K562 (cell line): Measurements from ENCODE around the gene SPATA24. TPM values are rescaled to one million over a fixed set of nuclear protein-coding genes. Genes with fewer than 3 reads are reported as not detected.
A peak's percentile ranks its signal among the peaks of the same experiment; 100 is the strongest.

Experiments
- BRF1 ChIP-seq: IDR thresholded peaks from 3 replicates; pipeline ENCODE4 v1.6.1; 2011; ENCODE audit warnings: borderline replicate concordance, mild to moderate bottlenecking; ENCODE audit not compliant: insufficient read length; ENCODE audit errors: extremely low read depth
- CBFB ChIP-seq: sonication (generic); formaldehyde crosslinking; IDR thresholded peaks from 2 replicates; pipeline ENCODE4 v1.4.0; 2020; ENCODE audit warnings: mild to moderate bottlenecking, missing genetic modification reagents
- CSDE1 ChIP-seq, 2 experiments: fragments of 450-650 bp; IDR thresholded peaks; 2 replicates each; pipeline ENCODE4 v1.6.1; 2016; ENCODE audit warnings: mild to moderate bottlenecking in 1 of 2
- EP400 ChIP-seq: fragments of 450-650 bp; IDR thresholded peaks from 2 replicates; pipeline ENCODE4 v1.6.1; 2017; ENCODE audit warnings: antibody characterized with exemption, mild to moderate bottlenecking, moderate library complexity
- FOXM1 ChIP-seq, 2 experiments: fragments of 450-650 bp in 1 of 2; sonication (generic) in 1 of 2; formaldehyde crosslinking in 1 of 2; IDR thresholded peaks; 2 replicates each; pipeline versions ENCODE4 v1.6.1 to v1.9.0; 2017 to 2022; ENCODE audit warnings: low read depth in 2 of 2, mild to moderate bottlenecking in 2 of 2, missing genetic modification reagents in 1 of 2, moderate library complexity in 1 of 2
- HLTF ChIP-seq: fragments of 450-650 bp; IDR thresholded peaks from 2 replicates; pipeline ENCODE4 v1.6.1; 2016
- KAT8 ChIP-seq: fragments of 450-650 bp; IDR thresholded peaks from 2 replicates; pipeline ENCODE4 v1.6.1; 2016; ENCODE audit warnings: low read depth, mild to moderate bottlenecking
- MIER1 ChIP-seq: fragments of 450-650 bp; IDR thresholded peaks from 2 replicates; pipeline ENCODE4 v1.6.1; 2016; ENCODE audit warnings: antibody characterized with exemption, mild to moderate bottlenecking, low read depth
- NEUROD1 ChIP-seq: fragments of 150-350 bp; IDR thresholded peaks from 2 replicates; pipeline ENCODE4 v1.6.1; 2014; ENCODE audit warnings: borderline replicate concordance, low read length, low read depth; ENCODE audit not compliant: partially characterized antibody
- PHB2 ChIP-seq: fragments of 450-650 bp; IDR thresholded peaks from 2 replicates; pipeline ENCODE4 v1.6.1; 2017; ENCODE audit warnings: low read depth
- PHF8 ChIP-seq: fragments of 200-600 bp; sonication (generic); IDR thresholded peaks from 2 replicates; pipeline ENCODE4 v1.6.1; 2012; ENCODE audit warnings: mixed run types, mild to moderate bottlenecking, inconsistent platforms, low read length, moderate library complexity, borderline replicate concordance
- PTBP1 ChIP-seq: fragments of 200-400 bp; formaldehyde crosslinking; IDR thresholded peaks from 2 replicates; pipeline ENCODE4 v1.6.1; 2017; ENCODE audit warnings: low read depth, low read length
- RBM15 ChIP-seq: fragments of 200-400 bp; formaldehyde crosslinking; IDR thresholded peaks from 2 replicates; pipeline ENCODE4 v1.6.1; 2018; ENCODE audit warnings: mild to moderate bottlenecking, low read length, moderate library complexity; ENCODE audit not compliant: insufficient read depth
- RHOXF2B ChIP-seq: fragments of 250-450 bp; sonication (Bioruptor Pico); conservative IDR thresholded peaks from 2 replicates; pipeline ENCODE4 v1.5.1; 2021
- SMAD4 ChIP-seq: fragments of 250-450 bp; sonication (Bioruptor Pico); conservative IDR thresholded peaks from 2 replicates; pipeline ENCODE4 v1.8.0; 2021; ENCODE audit warnings: inconsistent platforms, mild to moderate bottlenecking, moderate library complexity
- SREBF1 ChIP-seq: fragments of 150-350 bp; IDR thresholded peaks from 2 replicates; pipeline ENCODE4 v1.6.1; 2014; ENCODE audit warnings: antibody characterized with exemption, low read depth, low read length, borderline replicate concordance
- ZNF764 ChIP-seq: fragments of 250-450 bp; sonication (Bioruptor Pico); IDR thresholded peaks from 2 replicates; pipeline ENCODE4 v1.4.0; 2020; ENCODE audit warnings: low read depth, mild to moderate bottlenecking, moderate library complexity
- ZNF77 ChIP-seq: fragments of 250-450 bp; sonication (Bioruptor Pico); IDR thresholded peaks from 2 replicates; pipeline ENCODE4 v1.5.0; 2020
- polyA plus RNA-seq, 8 experiments: library from polyadenylated mRNA; depleted of rRNA in 4 of 8; stranded (reverse) in 5 of 8; unstranded in 3 of 8; fragments of >200 nt; fragmentation: Nextera tagmentation in 2 of 8; fragmentation: Illumina TruSeq in 1 of 8; extraction: Ambion mirVana in 2 of 8; extraction: Trizol in 1 of 8; gene quantifications; 2 replicates each; pipeline versions ENCODE4 v1.2.1 to v1.2.3, GENCODE V29; 2011 to 2014; ENCODE audit warnings: inconsistent platforms in 1 of 8, missing spikeins in 1 of 8
- total RNA-seq, 7 experiments: library from RNA; depleted of rRNA in 6 of 7; stranded (reverse); fragments of >200 nt in 6 of 7; fragmentation: Illumina TruSeq in 2 of 7; extraction: Trizol in 2 of 7; gene quantifications; 2 replicates each; pipeline versions ENCODE4 v1.2.1 to v1.2.3, GENCODE V29; 2011 to 2021; ENCODE audit warnings: low replicate concordance in 1 of 7
- TF ChIP-seq, protein P1 (sequence below): sonication (generic); formaldehyde crosslinking; IDR thresholded peaks from 2 replicates; pipeline ENCODE4 v1.8.0; 2022; ENCODE audit warnings: missing genetic modification reagents, mild to moderate bottlenecking, borderline replicate concordance
- TF ChIP-seq, protein P2 (sequence below): fragments of 250-450 bp; sonication (Bioruptor Pico); IDR thresholded peaks from 2 replicates; pipeline ENCODE4 v1.8.0; 2022; ENCODE audit warnings: moderate library complexity, mild to moderate bottlenecking, inconsistent platforms
- TF ChIP-seq, protein P3 (sequence below): fragments of 450-650 bp; formaldehyde crosslinking; IDR thresholded peaks from 2 replicates; pipeline ENCODE4 v1.4.0; 2022; ENCODE audit warnings: missing genetic modification characterization
- TF ChIP-seq, protein P4 (sequence below): sonication (generic); formaldehyde crosslinking; IDR thresholded peaks from 2 replicates; pipeline ENCODE4 v1.8.0; 2022; ENCODE audit warnings: mild to moderate bottlenecking, missing genetic modification reagents

SPATA24 gene
- total and polyA plus RNA-seq, 9 of the 15 experiments (the other 6 are each of a cell fraction or from before 2014, with no cell fraction given) = 4.1 to 12.6 (median 8.0) TPM

DNA sequence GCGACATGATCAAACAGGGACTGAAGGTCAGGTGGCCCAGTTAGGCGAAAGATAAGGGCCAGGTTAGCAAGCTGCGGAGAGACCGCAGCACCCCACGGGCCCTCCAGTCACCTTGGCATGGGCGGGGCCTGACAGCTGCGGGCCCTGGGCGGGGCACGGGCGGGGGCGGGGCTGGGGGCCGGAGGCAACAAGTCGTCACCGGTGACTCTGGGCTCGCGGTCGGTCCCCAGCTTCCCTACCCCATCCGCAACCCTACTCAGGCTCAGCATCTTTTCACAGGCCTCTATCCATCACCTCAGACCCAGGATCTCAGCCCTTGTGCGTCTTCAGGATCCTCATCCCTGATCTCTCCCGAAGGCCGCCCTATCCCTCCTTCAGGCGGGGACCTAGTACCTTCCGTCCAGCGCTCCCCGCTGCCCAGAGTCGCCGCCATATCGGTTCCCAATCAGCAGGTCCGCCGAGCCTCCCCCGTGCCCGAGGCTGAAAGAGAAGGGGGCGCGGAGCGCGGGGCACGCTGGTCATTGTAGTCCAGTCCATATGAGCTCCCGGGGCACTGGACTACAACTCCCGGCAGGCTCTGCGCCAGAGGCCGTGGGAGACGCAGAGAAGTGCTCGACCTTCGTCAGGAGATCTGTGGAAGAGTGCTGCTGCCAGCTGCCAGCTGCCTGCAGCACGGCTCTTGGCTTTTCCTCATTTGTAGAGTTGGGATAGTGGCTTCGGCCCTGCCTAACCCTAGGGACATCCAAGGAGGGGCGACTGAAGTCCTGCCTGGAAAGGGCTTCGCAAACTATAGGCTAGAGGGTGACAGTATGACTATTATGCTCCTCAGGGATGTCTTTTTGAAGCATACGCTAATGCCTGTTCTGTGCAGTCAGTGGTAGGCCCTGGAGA, 35.4 kb upstream of the SPATA24 start, which contains the start of gene DNAJC18 (continued):
- TF ChIP-seq, protein P1, sequence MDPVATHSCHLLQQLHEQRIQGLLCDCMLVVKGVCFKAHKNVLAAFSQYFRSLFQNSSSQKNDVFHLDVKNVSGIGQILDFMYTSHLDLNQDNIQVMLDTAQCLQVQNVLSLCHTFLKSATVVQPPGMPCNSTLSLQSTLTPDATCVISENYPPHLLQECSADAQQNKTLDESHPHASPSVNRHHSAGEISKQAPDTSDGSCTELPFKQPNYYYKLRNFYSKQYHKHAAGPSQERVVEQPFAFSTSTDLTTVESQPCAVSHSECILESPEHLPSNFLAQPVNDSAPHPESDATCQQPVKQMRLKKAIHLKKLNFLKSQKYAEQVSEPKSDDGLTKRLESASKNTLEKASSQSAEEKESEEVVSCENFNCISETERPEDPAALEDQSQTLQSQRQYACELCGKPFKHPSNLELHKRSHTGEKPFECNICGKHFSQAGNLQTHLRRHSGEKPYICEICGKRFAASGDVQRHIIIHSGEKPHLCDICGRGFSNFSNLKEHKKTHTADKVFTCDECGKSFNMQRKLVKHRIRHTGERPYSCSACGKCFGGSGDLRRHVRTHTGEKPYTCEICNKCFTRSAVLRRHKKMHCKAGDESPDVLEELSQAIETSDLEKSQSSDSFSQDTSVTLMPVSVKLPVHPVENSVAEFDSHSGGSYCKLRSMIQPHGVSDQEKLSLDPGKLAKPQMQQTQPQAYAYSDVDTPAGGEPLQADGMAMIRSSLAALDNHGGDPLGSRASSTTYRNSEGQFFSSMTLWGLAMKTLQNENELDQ (CRISPR knock-in tag) = no peak
- TF ChIP-seq MIER1 (no peak), EP400 (peak; percentile 61), RBM15 (no peak), PTBP1 (no peak), BRF1 (no peak), ZNF77 (CRISPR knock-in tag) (no peak), RHOXF2B (CRISPR knock-in tag) (no peak), FOXM1 (IDR thresholded peaks at IDR 0.05; ENCODE audit: low read depth) (no peak), FOXM1 (CRISPR knock-in tag; IDR thresholded peaks at IDR 0.05; ENCODE audit: low read depth) (0 out of 2 replicates have a peak, but pooled peaks have one; percentile 75), SMAD4 (CRISPR knock-in tag) (peak; percentile 49; the same call in 1 of the 2 replicates), SREBF1 (peak; percentile 17; the same call in 1 of the 2 replicates), ZNF764 (CRISPR knock-in tag) (no peak), PHF8 (peak; percentile 67; the same call in 1 of the 2 replicates), CSDE1 (IDR thresholded peaks at IDR 0.05) (no peak), PHB2 (no peak), KAT8 (no peak), CBFB (no peak), NEUROD1 (no peak), HLTF (no peak)
- TF ChIP-seq, protein P2, sequence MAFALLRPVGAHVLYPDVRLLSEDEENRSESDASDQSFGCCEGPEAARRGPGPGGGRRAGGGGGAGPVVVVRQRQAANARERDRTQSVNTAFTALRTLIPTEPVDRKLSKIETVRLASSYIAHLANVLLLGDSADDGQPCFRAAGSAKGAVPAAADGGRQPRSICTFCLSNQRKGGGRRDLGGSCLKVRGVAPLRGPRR (CRISPR knock-in tag) = no peak
- TF ChIP-seq, protein P3, sequence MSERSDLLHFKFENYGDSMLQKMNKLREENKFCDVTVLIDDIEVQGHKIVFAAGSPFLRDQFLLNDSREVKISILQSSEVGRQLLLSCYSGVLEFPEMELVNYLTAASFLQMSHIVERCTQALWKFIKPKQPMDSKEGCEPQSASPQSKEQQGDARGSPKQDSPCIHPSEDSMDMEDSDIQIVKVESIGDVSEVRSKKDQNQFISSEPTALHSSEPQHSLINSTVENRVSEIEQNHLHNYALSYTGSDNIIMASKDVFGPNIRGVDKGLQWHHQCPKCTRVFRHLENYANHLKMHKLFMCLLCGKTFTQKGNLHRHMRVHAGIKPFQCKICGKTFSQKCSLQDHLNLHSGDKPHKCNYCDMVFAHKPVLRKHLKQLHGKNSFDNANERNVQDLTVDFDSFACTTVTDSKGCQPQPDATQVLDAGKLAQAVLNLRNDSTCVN (CRISPR knock-in tag) = no peak
- TF ChIP-seq, protein P4, sequence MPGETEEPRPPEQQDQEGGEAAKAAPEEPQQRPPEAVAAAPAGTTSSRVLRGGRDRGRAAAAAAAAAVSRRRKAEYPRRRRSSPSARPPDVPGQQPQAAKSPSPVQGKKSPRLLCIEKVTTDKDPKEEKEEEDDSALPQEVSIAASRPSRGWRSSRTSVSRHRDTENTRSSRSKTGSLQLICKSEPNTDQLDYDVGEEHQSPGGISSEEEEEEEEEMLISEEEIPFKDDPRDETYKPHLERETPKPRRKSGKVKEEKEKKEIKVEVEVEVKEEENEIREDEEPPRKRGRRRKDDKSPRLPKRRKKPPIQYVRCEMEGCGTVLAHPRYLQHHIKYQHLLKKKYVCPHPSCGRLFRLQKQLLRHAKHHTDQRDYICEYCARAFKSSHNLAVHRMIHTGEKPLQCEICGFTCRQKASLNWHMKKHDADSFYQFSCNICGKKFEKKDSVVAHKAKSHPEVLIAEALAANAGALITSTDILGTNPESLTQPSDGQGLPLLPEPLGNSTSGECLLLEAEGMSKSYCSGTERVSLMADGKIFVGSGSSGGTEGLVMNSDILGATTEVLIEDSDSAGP (CRISPR knock-in tag) = no peak
